ENCODE data around the gene OR1N2.
"Not testable (repeated sequence)": the region's sequence is repeated elsewhere in the genome, so short reads cannot be mapped to it uniquely, and the experiment has no call there.

Gene OR1N2

GRCh38 chr9:122552812-122553211 is at the start of gene OR1N2:
OR1N2 (plus strand) TSS chr9:122553112; CDS start chr9:122553212, 100 bp downstream.
- DNase-seq (ENCODE audit: low spot score) = no peak

GRCh38 chr9:122506964-122507363 is 45.9 kb upstream of the OR1N2 start:
- no peak for DNase-seq (ENCODE audit: low spot score)

GRCh38 chr9:122510502-122510901 is 42.4 kb upstream of the OR1N2 start, which contains the start of gene OR1J2:
OR1J2 (plus strand) TSS chr9:122510802; CDS start chr9:122510802, 0 bp downstream.
- no peak for DNase-seq (ENCODE audit: low spot score)

GRCh38 chr9:122518226-122518625 is 34.7 kb upstream of the OR1N2 start:
- DNase-seq (ENCODE audit: low spot score) = no peak

- DNase-seq (ENCODE audit: low spot score) = no peak
These were observed 34.1 kb upstream of the OR1N2 start, which contains the start of gene OR1J4 for GRCh38 chr9:122518841-122519240. OR1J4 (plus strand) TSS chr9:122519141; CDS start chr9:122519141, 0 bp downstream.

GRCh38 chr9:122519376-122519775 is 33.5 kb upstream of the OR1N2 start:
- no peak for DNase-seq (ENCODE audit: low spot score)

- no peak for DNase-seq (ENCODE audit: low spot score)
These were observed 26.3 kb upstream of the OR1N2 start for GRCh38 chr9:122526602-122527001.

- no peak for DNase-seq (ENCODE audit: low spot score)
These were observed 25.7 kb upstream of the OR1N2 start, which contains the start of gene OR1N1 for GRCh38 chr9:122527193-122527592. OR1N1 (minus strand) TSS chr9:122527293; CDS start chr9:122527293, 0 bp downstream.

- DNase-seq (ENCODE audit: low spot score) = not testable (repeated sequence)
These were observed 21.8 kb upstream of the OR1N2 start for GRCh38 chr9:122531157-122531556.

GRCh38 chr9:122536134-122536533 is 16.8 kb upstream of the OR1N2 start:
- DNase-seq (ENCODE audit: low spot score) = no peak

- DNase-seq (ENCODE audit: low spot score) = not testable (repeated sequence)
These were observed 15.8 kb upstream of the OR1N2 start for GRCh38 chr9:122537066-122537465.

- no peak for DNase-seq (ENCODE audit: low spot score)
These were observed 14.2 kb upstream of the OR1N2 start for GRCh38 chr9:122538757-122539156.

GRCh38 chr9:122546196-122546595 is 6.7 kb upstream of the OR1N2 start:
- DNase-seq (ENCODE audit: low spot score) = no peak

GRCh38 chr9:122551371-122551770 is 1.5 kb upstream of the OR1N2 start:
- DNase-seq (ENCODE audit: low spot score) = no peak

GRCh38 chr9:122561446-122561845 is 8.5 kb downstream of the OR1N2 start:
- DNase-seq (ENCODE audit: low spot score) = no peak

- no peak for DNase-seq (ENCODE audit: low spot score)
These were observed 9.3 kb downstream of the OR1N2 start for GRCh38 chr9:122562134-122562760.

- no peak for DNase-seq (ENCODE audit: low spot score)
These were observed 15.0 kb downstream of the OR1N2 start for GRCh38 chr9:122567901-122568300.

- DNase-seq (ENCODE audit: low spot score) = no peak
These were observed 19.5 kb downstream of the OR1N2 start for GRCh38 chr9:122572456-122572855.

- DNase-seq (ENCODE audit: low spot score) = no peak
These were observed 27.0 kb downstream of the OR1N2 start for GRCh38 chr9:122579874-122580273.

- peak; percentile 30 for DNase-seq (ENCODE audit: low spot score)
These were observed 27.4 kb downstream of the OR1N2 start for GRCh38 chr9:122580360-122580759.

- DNase-seq (ENCODE audit: low spot score) = not testable (repeated sequence)
These were observed 30.4 kb downstream of the OR1N2 start, which contains the start of gene OR1L8 for GRCh38 chr9:122583284-122583683. OR1L8 (minus strand) TSS chr9:122583384; CDS start chr9:122568477, 14,907 bp downstream.

Data from kidney capillary endothelial cell (primary cell).